ENCODE data around the gene PTPRN2. TPM values are rescaled to one million over a fixed set of nuclear protein-coding genes. Genes with fewer than 3 reads are reported as not detected.
A peak's percentile ranks its signal among the peaks of the same experiment; 100 is the strongest.

Gene PTPRN2
- total and polyA plus RNA-seq, 9 of the 15 experiments (the other 6 are each of a cell fraction or from before 2014, with no cell fraction given) = not detected

- TF ChIP-seq ZNF511 (CRISPR knock-in tag; IDR thresholded peaks at IDR 0.05) (no peak), CXXC5 (CRISPR knock-in tag; IDR thresholded peaks at IDR 0.05) (peak; percentile 36), RAD51 (IDR thresholded peaks at IDR 0.05; ENCODE audit: borderline replicate concordance, low read depth) (no peak), RUNX1 (IDR thresholded peaks at IDR 0.05; ENCODE audit: low read depth) (no peak), FOXM1 (IDR thresholded peaks at IDR 0.05; ENCODE audit: low read depth) (no peak), FOXM1 (CRISPR knock-in tag; IDR thresholded peaks at IDR 0.05; ENCODE audit: low read depth) (no peak), KHSRP (IDR thresholded peaks at IDR 0.05) (no peak), CBX2 (IDR thresholded peaks at IDR 0.05; ENCODE audit: insufficient read depth, low read length, poor library complexity, severe bottlenecking) (no peak), HNRNPUL1 (IDR thresholded peaks at IDR 0.05; ENCODE audit: low read length) (no peak), GTF2A2 (tag; IDR thresholded peaks at IDR 0.05) (no peak), L3MBTL2 (IDR thresholded peaks at IDR 0.05) (peak; percentile 33; the same call in 1 of the 2 replicates), GABPA (tag; conservative IDR thresholded peaks at IDR 0.05; ENCODE audit: low read depth) (peak; percentile 78), MITF (IDR thresholded peaks at IDR 0.05) (no peak), FIP1L1 (IDR thresholded peaks at IDR 0.05; ENCODE audit: low read depth, low read length, poor library complexity, severe bottlenecking) (no peak), ZBTB40 (IDR thresholded peaks at IDR 0.05) (peak; percentile 61; the same call in 1 of the 2 replicates), ZBTB40 (CRISPR knock-in tag; IDR thresholded peaks at IDR 0.05) (no peak), IFI16 (CRISPR knock-in tag; IDR thresholded peaks at IDR 0.05) (no peak), TBL1XR1 (IDR thresholded peaks at IDR 0.05; ENCODE audit: low read length in 2 of 2) (no peak)
Measured at GRCh38 chr7:157576415-157576814, 1011.2 kb downstream of the PTPRN2 start (continued).
